ENCODE results near the gene NMT2. TPM values are rescaled to one million over a fixed set of nuclear protein-coding genes. Genes with fewer than 3 reads are reported as not detected.

The NMT2 gene
- total and polyA plus RNA-seq, 4 donors, result 9.6 to 19.1 (median 17.0) TPM

- Histone ChIP-seq H3K36me3 (ENCODE audit: control insufficient read depth in 4 of 4, insufficient read depth in 3 of 4, low read depth in 1 of 4, low read length in 3 of 4) (peaks cover 0 to 2% (median 0%) of the 10 kb centered on the region in 4 donors), H3K27ac (ENCODE audit: low read depth in 1 of 2, low read length in 2 of 2) (peak within 1 kb of the TSS; percentile 90 to 98), H3K4me1 (ENCODE audit: control insufficient read depth in 4 of 4, insufficient read depth in 4 of 4, low read length in 3 of 4) (peaks cover 7 to 23% (median 14%) of the 10 kb centered on the region in 4 donors), H3K9ac (ENCODE audit: low read depth in 1 of 2, low read length in 2 of 2) (peak within 1 kb of the TSS; percentile 95 to 96), H3K27me3 (ENCODE audit: control insufficient read depth in 4 of 4, insufficient read depth in 4 of 4, low read length in 3 of 4) (no peaks in the 10 kb centered on the region), H3K4me3 (ENCODE audit: low read depth in 1 of 3, low read length in 3 of 3) (peak within 1 kb of the TSS; percentile 82 to 99 (median 93)), H3K9me3 (ENCODE audit: control insufficient read depth in 4 of 4, low read length in 3 of 4) (no peaks in the 10 kb centered on the region)
- TF ChIP-seq ATF3 (IDR thresholded peaks at IDR 0.05) (no peak), GABPA (IDR thresholded peaks at IDR 0.05 in 1 of 2, conservative IDR thresholded peaks at IDR 0.05 in 1 of 2) (peak in 1 of 2 donors; percentile 79), HNF4A (conservative IDR thresholded peaks at IDR 0.05) (peak in 1 of 2 donors; percentile 28), ZBTB33 (IDR thresholded peaks at IDR 0.05) (peak; percentile 99), HNF4G (IDR thresholded peaks at IDR 0.05) (no peak), FOXA2 (IDR thresholded peaks at IDR 0.05) (no peak), JUND (IDR thresholded peaks at IDR 0.05) (no peak), YY1 (IDR thresholded peaks at IDR 0.05) (no peak), RAD21 (IDR thresholded peaks at IDR 0.05) (peak in 1 of 2 donors; percentile 3), REST (IDR thresholded peaks at IDR 0.05) (peak; percentile 9), EGR1 (IDR thresholded peaks at IDR 0.05; ENCODE audit: low read depth in 2 of 2) (peak; percentile 89 to 91)
- DNase-seq (ENCODE audit: low spot score), result peak; percentile 98
- under 1% methylated on average over 84 of the region's 84 CpGs for whole genome bisulfite sequencing
Observed at GRCh38 chr10:15097011-15097812, 71.3 kb downstream of the NMT2 start, which contains the start of gene RPP38. Gene RPP38, plus strand, starts transcription at chr10:15097355. Its CDS starts 5,960 bp downstream, at chr10:15103315.

GRCh38 chr10:15096661-15097010, 71.9 kb downstream of the NMT2 start:
- Histone ChIP-seq H3K4me3 (ENCODE audit: low read depth in 1 of 3, low read length in 3 of 3) (peak overlapping the region; percentile 82 to 99 (median 93)), H3K27me3 (ENCODE audit: control insufficient read depth in 4 of 4, insufficient read depth in 4 of 4, low read length in 3 of 4) (no peaks in the 10 kb centered on the region), H3K27ac (ENCODE audit: low read depth in 1 of 2, low read length in 2 of 2) (peak overlapping the region; percentile 90 to 98), H3K36me3 (ENCODE audit: control insufficient read depth in 4 of 4, insufficient read depth in 3 of 4, low read depth in 1 of 4, low read length in 3 of 4) (no peaks in the 10 kb centered on the region), H3K4me1 (ENCODE audit: control insufficient read depth in 4 of 4, insufficient read depth in 4 of 4, low read length in 3 of 4) (peaks cover 7 to 23% (median 14%) of the 10 kb centered on the region in 4 donors), H3K9ac (ENCODE audit: low read depth in 1 of 2, low read length in 2 of 2) (peak overlapping the region; percentile 53 to 96), H3K9me3 (ENCODE audit: control insufficient read depth in 4 of 4, low read length in 3 of 4) (no peaks in the 10 kb centered on the region)
- WGBS, result 2% methylated on average over 11 of the region's 11 CpGs
- TF ChIP-seq, protein P1, sequence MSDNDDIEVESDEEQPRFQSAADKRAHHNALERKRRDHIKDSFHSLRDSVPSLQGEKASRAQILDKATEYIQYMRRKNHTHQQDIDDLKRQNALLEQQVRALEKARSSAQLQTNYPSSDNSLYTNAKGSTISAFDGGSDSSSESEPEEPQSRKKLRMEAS (IDR thresholded peaks at IDR 0.05), result no peak
- no peak for DNase-seq (ENCODE audit: low spot score)
